Endothelial cell of umbilical vein (primary cell): ENCODE results near the gene CPHXL2. TPM values are rescaled to one million over a fixed set of nuclear protein-coding genes. Genes with fewer than 3 reads are reported as not detected.

ENCODE experiments used
- BruUV-seq: library from RNA; stranded (reverse); fragments of 400-500 nt; replicated peaks from 2 replicates; lab custom pipeline; 2021; lab: Mats Ljungman, UMichigan
- CTCF ChIA-PET: fragments of 300-600, 350-600 bp; sonication (Branson Sonifier 250); formaldehyde crosslinking; loops from one replicate; lab custom pipeline; 2021; ENCODE audit warnings: antibody characterized with exemption, inconsistent platforms; lab: Charles Lee
- POLR2A ChIA-PET: fragments of 300-600, 350-600 bp; sonication (Branson Sonifier 250); formaldehyde crosslinking; loops from one replicate; lab custom pipeline; 2021; ENCODE audit warnings: antibody characterized with exemption, inconsistent platforms; lab: Charles Lee
- DNase-seq: peaks from one replicate; pipeline ENCODE4 v3.0.0-alpha.2; 2011; ENCODE audit warnings: low read depth, low spot score
- FAIRE-seq: peaks from 2 replicates; lab custom pipeline; 2011; peaks lifted over from hg19 to GRCh38; lab: Jason Lieb, UNC
- H2AFZ ChIP-seq: 2 replicates; pipeline ENCODE4 v1.6.0; 2012; ENCODE audit warnings: low read depth, low read length, control low read depth, inconsistent platforms
- H3K27ac ChIP-seq: 2 replicates; pipeline ENCODE4 v1.5.1; 2011; ENCODE audit warnings: low read depth, mild to moderate bottlenecking, control low read depth, low read length, moderate library complexity; ENCODE audit not compliant: insufficient read depth
- H3K27me3 ChIP-seq, 2 experiments: 2 replicates each; pipeline versions ENCODE4 v1.6.0 to v1.6.1; 2011; ENCODE audit warnings: low read length in 2 of 2, mixed read lengths in 1 of 2; ENCODE audit not compliant: control insufficient read depth in 2 of 2, insufficient read depth in 2 of 2
- H3K36me3 ChIP-seq, 2 experiments: 2 replicates in 1 of 2; 3 replicates in 1 of 2; pipeline ENCODE4 v1.5.1; 2011; ENCODE audit warnings: low read length in 2 of 2, mild to moderate bottlenecking in 1 of 2, moderate library complexity in 1 of 2; ENCODE audit not compliant: control insufficient read depth in 2 of 2, insufficient read depth in 2 of 2; ENCODE audit errors: extremely low read depth in 1 of 2
- H3K4me1 ChIP-seq: 3 replicates; pipeline ENCODE4 v1.5.1; 2011; ENCODE audit warnings: mild to moderate bottlenecking, low read length; ENCODE audit not compliant: control insufficient read depth, insufficient read depth; ENCODE audit errors: extremely low read depth
- H3K4me2 ChIP-seq: 2 replicates; pipeline ENCODE4 v1.6.1; 2011; ENCODE audit warnings: low read length, control low read depth, mixed read lengths; ENCODE audit not compliant: insufficient read depth
- H3K4me3 ChIP-seq, 3 experiments: fragments of 200-600 bp in 1 of 3; sonication (generic), shearing (Covaris generic) in 1 of 3; replicated peaks in 1 of 3; 2 replicates each; pipeline ENCODE4 v1.5.1; 2011 to 2016; ENCODE audit warnings: control low read depth in 3 of 3, low read length in 3 of 3, mild to moderate bottlenecking in 2 of 3, inconsistent platforms in 1 of 3, low read depth in 1 of 3, moderate library complexity in 1 of 3; ENCODE audit not compliant: insufficient read depth in 1 of 3
- H3K79me2 ChIP-seq: 2 replicates; pipeline ENCODE4 v1.6.0; 2012; ENCODE audit warnings: low read length, inconsistent platforms; ENCODE audit not compliant: control insufficient read depth, insufficient read depth
- H3K9ac ChIP-seq: replicated peaks from 2 replicates; pipeline ENCODE3; 2011; ENCODE audit warnings: low read length, control low read depth; ENCODE audit not compliant: insufficient read depth; ENCODE audit errors: extremely low read depth
- H3K9me1 ChIP-seq: replicated peaks from 3 replicates; pipeline ENCODE4 v1.6.0; 2011; ENCODE audit warnings: mild to moderate bottlenecking, low read length; ENCODE audit not compliant: control insufficient read depth, insufficient read depth; ENCODE audit errors: extremely low read depth
- H3K9me3 ChIP-seq: replicated peaks from 2 replicates; pipeline ENCODE4 v1.5.1; 2012; ENCODE audit warnings: low read length, inconsistent platforms; ENCODE audit not compliant: control insufficient read depth, insufficient read depth
- H4K20me1 ChIP-seq: replicated peaks from 2 replicates; pipeline ENCODE3; 2011; ENCODE audit warnings: mild to moderate bottlenecking, low read length; ENCODE audit not compliant: control insufficient read depth, insufficient read depth; ENCODE audit errors: extremely low read depth
- CTCF ChIP-seq, 2 donors: IDR thresholded peaks; 1 replicate in 1 of 2; 2 replicates in 1 of 2; pipeline ENCODE4 v1.5.1; 2011; ENCODE audit warnings: low read length in 2 of 2, mild to moderate bottlenecking in 2 of 2, moderate library complexity in 2 of 2, control low read depth in 1 of 2, inconsistent platforms in 1 of 2, low read depth in 1 of 2; ENCODE audit not compliant: insufficient read depth in 1 of 2; ENCODE audit errors: extremely low read depth in 1 of 2
- EZH2 ChIP-seq: IDR thresholded peaks from 2 replicates; pipeline ENCODE4 v1.6.1; 2012; ENCODE audit warnings: borderline replicate concordance, low read depth, mild to moderate bottlenecking, moderate library complexity, low read length, inconsistent platforms; ENCODE audit not compliant: severe bottlenecking
- FOS ChIP-seq: IDR thresholded peaks from 2 replicates; pipeline ENCODE4 v1.6.1; 2011; ENCODE audit warnings: mild to moderate bottlenecking, low read length, moderate library complexity, borderline replicate concordance; ENCODE audit not compliant: insufficient read depth
- GATA2 ChIP-seq: IDR thresholded peaks from 2 replicates; pipeline ENCODE4 v1.7.0; 2011; ENCODE audit warnings: low read depth, mild to moderate bottlenecking, moderate library complexity, mixed read lengths, low read length; ENCODE audit not compliant: insufficient read length, insufficient read depth
- JUN ChIP-seq: IDR thresholded peaks from 2 replicates; pipeline ENCODE4 v1.6.1; 2011; ENCODE audit warnings: borderline replicate concordance, low read depth; ENCODE audit not compliant: insufficient read length, insufficient read depth
- MAX ChIP-seq: IDR thresholded peaks from 2 replicates; pipeline ENCODE4 v1.6.1; 2011; ENCODE audit not compliant: insufficient read depth, insufficient read length
- MYC ChIP-seq: IDR thresholded peaks from one replicate; pipeline ENCODE4 v1.6.1; 2011; ENCODE audit warnings: mild to moderate bottlenecking, low read depth, low read length
- POLR2A ChIP-seq: IDR thresholded peaks from 2 replicates; pipeline ENCODE4 v1.6.1; 2012; ENCODE audit warnings: low read depth, mild to moderate bottlenecking, control low read depth, low read length
- POLR2AphosphoS5 ChIP-seq: IDR thresholded peaks from 2 replicates; pipeline ENCODE4 v1.6.1; 2012; ENCODE audit warnings: low read depth, mild to moderate bottlenecking, control low read depth, low read length, moderate library complexity; ENCODE audit not compliant: insufficient read depth
- dilution Hi-C: fragments of 300-500 bp; cut with MboI; formaldehyde crosslinking; loops from one replicate; pipeline ENCODE4 v1.15.0; 2019; ENCODE audit warnings: low sequenced_read_pairs; ENCODE audit not compliant: extremely low pct_ligation_motif_present
- intact Hi-C: fragments of 100-400 bp; cut with micrococcal nuclease; formaldehyde crosslinking; loops from one replicate; pipeline ENCODE4 v1.10.0; 2022
- polyA plus RNA-seq, 4 experiments: library from polyadenylated mRNA; depleted of rRNA in 3 of 4; stranded (reverse) in 3 of 4; unstranded in 1 of 4; fragments of >200 nt; gene quantifications; 2 replicates each; pipeline versions ENCODE4 v1.2.1 to v1.2.3, GENCODE V29; 2011 to 2012; ENCODE audit warnings: missing spikeins in 1 of 4
- total RNA-seq: library from RNA; stranded (reverse); gene quantifications from 2 replicates; pipeline ENCODE4 v1.2.3, GENCODE V29; 2021

Gene CPHXL2
- total and polyA plus RNA-seq, 2 donors (not counting 3 experiments of a cell fraction or from before 2014, with no cell fraction given): not detected

DNA sequence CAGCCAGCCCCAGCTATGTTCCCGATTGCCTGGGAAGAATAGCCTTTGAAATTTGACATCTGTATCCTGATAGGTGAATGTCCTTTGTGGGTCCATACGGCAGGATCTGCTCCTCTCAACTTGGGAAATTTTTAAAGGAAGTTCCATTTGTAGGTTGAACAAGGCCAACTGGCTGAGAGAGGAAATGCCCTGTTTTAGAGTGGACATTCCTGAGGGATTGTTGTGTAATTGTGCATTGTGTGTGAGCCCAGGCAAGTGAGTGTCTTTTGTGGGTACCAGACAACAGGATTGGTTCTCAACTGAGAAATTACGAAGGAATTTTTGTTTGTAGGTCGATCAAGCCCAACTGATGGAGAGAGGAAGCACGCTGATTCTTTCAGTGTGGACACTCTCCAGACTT, 2.6 kb upstream of the CPHXL2 start:
- no peak for DNase-seq
- Histone ChIP-seq H3K27ac (no peak overlapping the region), H2AFZ (no peak overlapping the region), H3K9me3 (no peaks in the 10 kb centered on the region), H3K27me3 (peaks cover 0 to 1% of the 10 kb centered on the region in 2 experiments), H3K9ac (no peak overlapping the region), H3K9me1 (no peaks in the 10 kb centered on the region), H4K20me1 (no peaks in the 10 kb centered on the region), H3K4me3 (no peak overlapping the region), H3K79me2 (no peaks in the 10 kb centered on the region), H3K4me2 (no peak overlapping the region), H3K36me3 (no peaks in the 10 kb centered on the region), H3K4me1 (no peaks in the 10 kb centered on the region)
- intact Hi-C loops (no loop called here), dilution Hi-C loops (no loop called here)
- TF ChIP-seq EZH2: no peak
- no peak for TF ChIP-seq GATA2
- TF ChIP-seq FOS: no peak
- no peak for TF ChIP-seq POLR2AphosphoS5
- TF ChIP-seq POLR2A: no peak
- no peak for TF ChIP-seq JUN
- ChIA-PET POLR2A (no interaction called here), CTCF (no interaction called here)
- no TSS peak for BruUV-seq
- FAIRE-seq: no peak

GRCh38 chr16:75667503-75667902, 9.3 kb downstream of the CPHXL2 start:
- no peak for TF ChIP-seq FOS
- no peak for TF ChIP-seq MYC
- TF ChIP-seq POLR2A: no peak
- TF ChIP-seq JUN: no peak
- no peak for TF ChIP-seq MAX
- no peak for TF ChIP-seq GATA2
- no peak for TF ChIP-seq EZH2
- no peak for TF ChIP-seq POLR2AphosphoS5
- no peak for TF ChIP-seq CTCF (IDR thresholded peaks at IDR 0.05; ENCODE audit: extremely low read depth in 1 of 2, insufficient read depth in 1 of 2, low read depth in 1 of 2, low read length in 2 of 2)
- CTCF ChIA-PET: no interaction called here
- intact Hi-C loops: no loop called here
- Histone ChIP-seq H3K4me3 (no peak overlapping the region), H3K36me3 (no peaks in the 10 kb centered on the region), H3K9ac (no peak overlapping the region), H3K4me2 (no peak overlapping the region), H3K79me2 (no peaks in the 10 kb centered on the region), H3K9me1 (no peaks in the 10 kb centered on the region), H3K4me1 (no peaks in the 10 kb centered on the region), H3K27ac (no peak overlapping the region), H3K27me3 (no peaks in the 10 kb centered on the region), H2AFZ (no peak overlapping the region), H3K9me3 (no peaks in the 10 kb centered on the region), H4K20me1 (no peaks in the 10 kb centered on the region)
- DNase-seq (no peak), FAIRE-seq (no peak)
- dilution Hi-C loops: no loop called here
- no TSS peak for BruUV-seq
- POLR2A ChIA-PET: no interaction called here
